Right lobe of liver (tissue), 6 donors: ENCODE measurements around the gene DPY19L1. TPM values are rescaled to one million over a fixed set of nuclear protein-coding genes. Genes with fewer than 3 reads are reported as not detected.
"Not testable (repeated sequence)": the region's sequence is repeated elsewhere in the genome, so short reads cannot be mapped to it uniquely, and the experiment has no call there.

Experiments
- ATAC-seq, 4 donors: fragments of 200-7000 bp; cut with Tn5 transposase; one replicate each; pipeline ENCODE4 v1.9.1; 2020; ENCODE audit warnings: mild to moderate bottlenecking in 4 of 4, moderate library complexity in 4 of 4
- DNase-seq, 3 donors: peaks; one replicate each; pipeline ENCODE4 v3.0.0-alpha.2; 2020
- H3K27ac ChIP-seq, 3 donors: fragments of 200-600 bp; one replicate each; pipeline ENCODE4 v1.8.0; 2022
- H3K27me3 ChIP-seq, 2 donors: fragments of 200-600 bp; one replicate each; pipeline ENCODE4 v1.8.0; 2022
- H3K36me3 ChIP-seq, 4 donors: fragments of 200-600 bp; sonication (generic) in 1 of 4; one replicate each; pipeline versions ENCODE4 v1.5.1 to v1.8.0; 2017 to 2022; ENCODE audit warnings: control low read depth in 1 of 4
- H3K4me1 ChIP-seq, 4 donors: fragments of 200-600 bp; sonication (generic) in 1 of 4; one replicate each; pipeline versions ENCODE4 v1.5.1 to v1.8.0; 2017 to 2022; ENCODE audit warnings: control low read depth in 1 of 4
- H3K4me3 ChIP-seq, 3 donors: fragments of 200-600 bp; one replicate each; pipeline ENCODE4 v1.8.0; 2022
- H3K9me3 ChIP-seq, 4 donors: fragments of 200-600 bp; sonication (generic) in 1 of 4; one replicate each; pipeline versions ENCODE4 v1.5.1 to v1.8.0; 2017 to 2022; ENCODE audit warnings: control low read depth in 1 of 4
- POLR2A ChIP-seq: fragments of 450-650 bp; IDR thresholded peaks from one replicate; pipeline ENCODE4 v1.6.1; 2017; ENCODE audit warnings: antibody characterized with exemption, mild to moderate bottlenecking
- WGBS: methylation state at CpG from one replicate; pipeline ENCODE4 v1.1.6; 2018; ENCODE audit warnings: low coverage, low lambda C conversion rate; ENCODE audit not compliant: insufficient coverage; ENCODE audit errors: missing lambda C conversion rate; 5-methylcytosine and 5-hydroxymethylcytosine counted together
- intact Hi-C, 2 donors: fragments of 100-400 bp; cut with DNase I; formaldehyde crosslinking; loops; one replicate each; pipeline versions ENCODE4 v1.11.2 to v1.14.1; 2022
- long read RNA-seq: library from polyadenylated mRNA; unstranded; transcript quantifications from one replicate; pipeline ENCODE4 v2.0.0, GENCODE V29; 2019
- total RNA-seq, 6 experiments: library from RNA; depleted of rRNA in 2 of 6; stranded (reverse); fragments of >200 nt in 2 of 6; fragmentation: NEBNext Ultra II Directional in 3 of 6; extraction: Animal tissue kit (Norgen Biotek cat#: 25700) in 3 of 6; gene quantifications; one replicate each; pipeline versions ENCODE4 v1.1.0 to v1.2.4, GENCODE V29; 2016 to 2023
- TF ChIP-seq, protein P1 (sequence below), 4 donors: fragments of 200-600 bp in 3 of 4; fragments of 450-650 bp in 1 of 4; IDR thresholded peaks; one replicate each; pipeline versions ENCODE4 v1.5.1 to v1.8.0; 2016 to 2022; ENCODE audit warnings: antibody characterized with exemption in 4 of 4, mild to moderate bottlenecking in 2 of 4
- donor health status: DM: no; HTN: yes; CAD: no.
- donor health status: DM: no; HTN: no; CAD: no.
- donor health status: DM: no; HTN: no; CAD: no.
- donor health status: DM: no; HTN: yes; CAD: no.
- donor health status: DM: no; HTN: yes; CAD: no.

Gene DPY19L1
- 10 to 100 TPM; 14.2 to 23.4 (median 17.3) TPM for total RNA-seq
- long read RNA-seq = 0 reads

DNA sequence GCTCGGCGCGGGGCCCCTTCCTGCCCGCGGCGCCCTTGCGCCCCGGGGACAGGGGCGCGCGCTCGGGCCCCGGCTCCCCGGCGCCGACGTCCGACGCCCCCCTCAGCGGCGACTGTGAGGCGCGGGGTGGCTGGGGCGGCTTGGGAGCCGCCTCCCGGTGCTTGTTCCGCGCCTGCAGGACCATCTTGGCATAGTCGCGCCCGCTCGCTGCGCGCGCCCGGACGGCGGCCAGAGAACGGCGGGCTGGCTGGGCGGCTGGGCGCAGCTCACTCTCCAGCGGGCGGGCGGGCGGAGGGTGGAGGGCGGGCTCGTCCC, at the start of gene DPY19L1:
TSS of gene DPY19L1 (minus strand) at position 275 of the 315 bp plus-strand sequence. CDS start at position 184, 91 bp downstream.
- no CpG with 5 or more reads among the region's 48 CpGs for WGBS
- peak within 1 kb of the TSS; percentile 53 to 75 (median 68) for H3K4me3 ChIP-seq
- intact Hi-C loops = loop anchor here in 1 of 2 donors (10.0 kb wide), 1 partner anchor 212 kb away; no protein-coding TSS in a partner anchor

DNA sequence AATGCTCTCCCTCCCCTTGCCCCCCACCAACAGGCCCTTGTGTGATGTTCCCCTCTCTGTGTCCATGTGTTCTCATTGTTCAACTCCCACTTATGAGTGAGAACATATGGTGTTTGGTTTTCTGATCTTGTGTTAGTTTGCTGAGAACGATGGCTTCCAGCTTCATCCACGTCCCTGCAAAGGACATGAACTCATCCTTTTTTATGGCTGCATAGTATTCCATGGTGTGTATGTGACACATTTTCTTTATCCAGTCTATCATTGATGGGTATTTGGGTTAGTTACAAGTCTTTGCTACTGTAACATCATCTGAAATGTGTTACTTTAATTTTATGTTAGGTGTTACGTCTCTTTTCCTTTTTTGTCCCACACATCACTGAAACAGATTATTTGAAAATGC, 42.2 kb upstream of the DPY19L1 start:
- H3K27ac ChIP-seq, DNase-seq, H3K4me3 ChIP-seq, ATAC-seq, H3K27me3 ChIP-seq, H3K36me3 ChIP-seq, H3K4me1 ChIP-seq, intact Hi-C loops, H3K9me3 ChIP-seq: not testable (repeated sequence)
- 69% methylated on average over 3 of the region's 3 CpGs for WGBS

More for the DNA sequence above, at the start of gene DPY19L1:
- no peaks in the 10 kb centered on the region for H3K9me3 ChIP-seq
- H3K27ac ChIP-seq = peak within 1 kb of the TSS; percentile 66 to 75 (median 72)
- peak; percentile 20 for TF ChIP-seq POLR2A
- TF ChIP-seq, protein P1, sequence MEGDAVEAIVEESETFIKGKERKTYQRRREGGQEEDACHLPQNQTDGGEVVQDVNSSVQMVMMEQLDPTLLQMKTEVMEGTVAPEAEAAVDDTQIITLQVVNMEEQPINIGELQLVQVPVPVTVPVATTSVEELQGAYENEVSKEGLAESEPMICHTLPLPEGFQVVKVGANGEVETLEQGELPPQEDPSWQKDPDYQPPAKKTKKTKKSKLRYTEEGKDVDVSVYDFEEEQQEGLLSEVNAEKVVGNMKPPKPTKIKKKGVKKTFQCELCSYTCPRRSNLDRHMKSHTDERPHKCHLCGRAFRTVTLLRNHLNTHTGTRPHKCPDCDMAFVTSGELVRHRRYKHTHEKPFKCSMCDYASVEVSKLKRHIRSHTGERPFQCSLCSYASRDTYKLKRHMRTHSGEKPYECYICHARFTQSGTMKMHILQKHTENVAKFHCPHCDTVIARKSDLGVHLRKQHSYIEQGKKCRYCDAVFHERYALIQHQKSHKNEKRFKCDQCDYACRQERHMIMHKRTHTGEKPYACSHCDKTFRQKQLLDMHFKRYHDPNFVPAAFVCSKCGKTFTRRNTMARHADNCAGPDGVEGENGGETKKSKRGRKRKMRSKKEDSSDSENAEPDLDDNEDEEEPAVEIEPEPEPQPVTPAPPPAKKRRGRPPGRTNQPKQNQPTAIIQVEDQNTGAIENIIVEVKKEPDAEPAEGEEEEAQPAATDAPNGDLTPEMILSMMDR (IDR thresholded peaks at IDR 0.05) = peak in 1 of 4 donors; percentile 18
- no peaks in the 10 kb centered on the region for H3K36me3 ChIP-seq
- no peaks in the 10 kb centered on the region for H3K27me3 ChIP-seq
- peaks cover 0 to 15% (median 0%) of the 10 kb centered on the region in 4 donors for H3K4me1 ChIP-seq
- no peak for ATAC-seq
- no peak for DNase-seq

DNA sequence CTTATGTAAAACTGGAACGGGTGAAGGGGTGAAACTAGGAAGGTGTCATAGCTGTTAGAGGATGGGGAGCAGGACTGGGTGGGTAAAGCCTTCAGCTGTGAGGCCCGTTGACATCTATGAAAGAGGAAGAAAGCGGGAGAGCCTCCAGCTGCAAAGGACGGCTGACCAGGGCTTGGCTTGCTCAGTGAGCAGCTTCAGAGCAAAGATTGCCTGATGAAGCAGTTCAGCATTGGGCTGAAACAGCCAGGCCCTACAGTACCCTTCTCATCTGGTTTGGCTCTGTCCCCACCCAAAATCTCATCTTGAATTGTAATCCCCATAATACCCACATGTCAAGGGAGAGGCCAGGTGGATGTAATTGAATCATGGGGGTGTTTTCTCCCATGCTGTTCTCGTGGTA, 36.7 kb upstream of the DPY19L1 start:
- H3K36me3 ChIP-seq, ATAC-seq, H3K27me3 ChIP-seq, H3K9me3 ChIP-seq, DNase-seq, intact Hi-C loops, H3K4me1 ChIP-seq, H3K4me3 ChIP-seq, H3K27ac ChIP-seq: not testable (repeated sequence)
- WGBS = 68% methylated on average over 5 of the region's 5 CpGs

DNA sequence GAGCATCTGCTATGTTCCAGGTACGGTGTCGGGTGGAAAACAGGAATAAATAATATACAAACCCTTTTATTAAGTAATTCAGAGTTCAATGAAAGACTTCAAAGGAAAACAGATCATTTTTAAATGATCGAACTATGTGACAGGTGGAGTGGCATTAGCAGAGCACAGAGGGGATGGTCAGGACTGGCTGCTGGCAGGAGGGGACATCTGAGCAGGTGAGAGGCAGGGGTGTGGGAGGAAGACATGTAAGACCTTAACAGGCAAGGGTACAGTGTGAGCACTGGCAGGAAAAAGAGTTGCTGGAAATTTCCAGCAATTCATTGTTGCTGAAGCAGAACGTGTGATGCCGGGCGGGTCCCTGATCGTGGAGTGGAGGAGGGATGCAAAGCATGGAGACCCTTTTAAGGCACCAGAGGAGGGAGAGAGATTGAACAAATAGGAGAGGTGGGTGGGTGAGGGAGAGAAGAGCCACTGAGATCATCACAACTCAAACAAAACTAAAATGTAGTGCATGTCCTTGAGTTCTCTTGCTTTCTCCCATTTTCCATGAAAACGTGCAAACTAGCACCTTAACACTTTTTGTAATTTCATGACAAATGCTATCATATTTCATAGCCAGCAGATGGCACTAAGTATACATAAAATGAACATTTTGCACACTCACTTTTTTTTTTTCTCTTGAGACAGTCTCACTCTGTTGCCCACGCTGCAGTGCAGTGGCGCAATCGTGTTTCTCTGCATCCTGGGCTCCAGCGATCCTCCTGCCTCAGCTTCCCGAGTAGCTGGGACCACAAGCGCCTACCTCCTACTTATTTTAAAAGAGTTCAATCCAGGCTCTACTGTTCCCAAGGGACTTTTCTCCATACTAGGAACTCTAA, 35.9 kb upstream of the DPY19L1 start:
- ATAC-seq (peak; percentile 73 to 95 (median 82)), DNase-seq (peak in 1 of 3 donors; percentile 43)
- H3K4me3 ChIP-seq, H3K9me3 ChIP-seq, H3K27me3 ChIP-seq, H3K36me3 ChIP-seq, H3K27ac ChIP-seq, intact Hi-C loops, H3K4me1 ChIP-seq: not testable (repeated sequence)
- 30% methylated on average over 14 of the region's 14 CpGs for WGBS
- TF ChIP-seq, protein P1 (IDR thresholded peaks at IDR 0.05) = peak in 3 of 4 donors; percentile 37 to 45 (median 43)

DNA sequence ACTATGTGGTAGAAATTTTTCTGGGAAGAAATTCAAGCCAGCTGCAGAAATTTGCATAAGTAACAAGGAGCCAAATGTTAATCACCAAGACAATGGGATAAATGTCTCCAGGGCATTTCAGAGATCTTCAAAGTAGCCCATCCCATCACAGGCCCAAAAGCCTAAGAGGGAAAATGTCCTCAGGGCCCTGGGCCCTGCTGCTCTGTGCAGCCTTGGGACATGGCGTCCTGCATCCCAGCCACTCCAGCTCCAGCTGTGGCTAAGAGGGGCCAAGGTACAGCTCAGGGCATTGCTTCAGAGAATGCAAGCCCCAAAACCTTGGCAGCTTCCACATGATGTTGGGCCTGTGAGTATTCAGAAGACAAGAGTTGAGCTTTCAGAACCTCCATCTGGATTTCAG, 31.8 kb upstream of the DPY19L1 start:
- not testable (repeated sequence) for H3K36me3 ChIP-seq
- no CpG with 5 or more reads among the region's 1 CpG for WGBS

DNA sequence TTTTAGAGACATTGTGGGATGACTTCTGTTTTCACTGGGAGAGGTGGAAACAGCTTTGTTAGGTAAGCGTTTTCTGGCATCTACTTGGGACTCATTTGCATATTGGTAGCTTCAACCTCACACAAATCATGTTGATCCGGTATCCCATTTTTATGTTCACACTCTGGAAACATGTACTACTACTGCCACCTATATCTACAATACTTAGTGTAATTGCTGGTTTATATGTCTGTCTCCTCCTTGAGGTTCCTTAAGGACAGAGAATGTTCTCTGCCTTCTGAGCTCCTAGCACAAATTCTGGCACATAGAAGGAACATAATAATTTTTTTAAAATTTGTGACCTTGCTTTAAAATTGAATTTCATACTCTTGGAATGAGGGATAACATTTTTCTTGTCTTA, 28.1 kb upstream of the DPY19L1 start:
- H3K36me3 ChIP-seq, ATAC-seq, H3K4me1 ChIP-seq, H3K4me3 ChIP-seq, DNase-seq, H3K9me3 ChIP-seq, H3K27ac ChIP-seq, H3K27me3 ChIP-seq, intact Hi-C loops: not testable (repeated sequence)
- 53% methylated on average over 2 of the region's 2 CpGs for WGBS

More for the DNA sequence above, 31.8 kb upstream of the DPY19L1 start:
- H3K27me3 ChIP-seq, H3K9me3 ChIP-seq, H3K27ac ChIP-seq, ATAC-seq, intact Hi-C loops, H3K4me1 ChIP-seq, DNase-seq, H3K4me3 ChIP-seq: not testable (repeated sequence)

DNA sequence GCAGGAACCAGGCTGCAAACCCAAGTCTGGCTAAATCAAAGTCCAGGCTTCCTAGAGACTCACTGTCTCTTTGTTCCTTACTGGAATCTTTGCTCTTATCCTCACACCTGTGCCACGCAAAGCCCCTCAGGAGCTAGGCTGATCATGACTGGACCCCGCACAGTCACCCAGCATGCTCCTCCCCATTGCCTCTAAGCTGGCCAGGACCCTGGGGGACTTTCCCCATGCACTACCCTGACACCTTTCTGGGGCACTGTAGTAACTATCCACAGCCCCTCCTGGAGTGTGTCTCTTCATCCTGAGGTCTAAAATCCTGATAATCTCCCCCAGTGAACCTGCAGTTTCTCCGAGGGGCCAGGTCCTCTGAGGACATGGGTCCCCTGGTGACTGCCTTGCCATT, 21.3 kb upstream of the DPY19L1 start:
- H3K27ac ChIP-seq, H3K36me3 ChIP-seq, H3K4me3 ChIP-seq, H3K27me3 ChIP-seq, ATAC-seq, H3K9me3 ChIP-seq, DNase-seq, H3K4me1 ChIP-seq, intact Hi-C loops: not testable (repeated sequence)
- WGBS = no CpG with 5 or more reads among the region's 3 CpGs

DNA sequence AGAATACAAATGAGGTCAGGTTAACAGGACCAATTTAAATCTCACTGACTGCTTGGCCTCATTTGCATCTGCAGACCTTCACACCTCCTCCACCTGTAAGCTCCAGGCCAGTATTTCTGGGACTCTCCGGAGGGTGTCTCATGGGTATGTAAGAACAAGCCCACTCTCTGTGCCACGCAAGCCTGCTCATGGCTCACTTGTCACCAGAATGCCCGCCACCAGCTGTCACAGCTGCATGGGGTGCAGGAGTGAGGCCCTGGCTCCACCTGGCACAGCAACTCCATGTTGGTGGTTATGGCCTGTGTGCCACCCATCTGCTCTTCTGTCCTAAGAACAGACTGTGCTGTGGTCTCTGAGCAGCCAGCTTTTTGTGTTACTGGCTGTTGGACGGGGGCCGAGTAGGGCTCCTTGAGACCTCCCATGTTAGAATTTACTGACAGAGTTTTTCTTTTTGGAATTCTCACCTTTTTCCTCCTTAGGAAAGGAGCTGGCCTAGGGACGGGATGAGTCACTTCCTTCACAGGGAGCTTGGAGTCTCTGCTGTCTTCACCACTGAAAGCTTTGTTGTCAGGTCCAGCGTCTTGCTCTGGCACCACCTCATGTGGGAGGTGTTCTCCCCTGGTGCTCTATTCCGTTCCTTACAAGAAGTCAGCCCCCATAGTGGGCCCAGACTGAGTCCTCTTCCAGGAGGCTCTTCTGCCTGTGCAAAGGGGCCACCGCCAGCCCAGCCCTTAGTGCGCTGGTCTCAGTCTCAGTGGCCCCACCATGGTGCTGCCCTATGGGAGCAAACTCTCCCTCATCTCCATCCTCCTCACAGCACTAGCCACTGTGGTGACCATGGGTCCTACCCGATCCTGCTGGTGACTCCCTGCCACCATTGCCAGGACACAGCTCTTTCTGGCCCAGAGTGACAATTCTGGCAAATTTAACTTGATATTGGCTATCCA, 20.5 kb upstream of the DPY19L1 start:
- H3K9me3 ChIP-seq, H3K36me3 ChIP-seq, H3K27me3 ChIP-seq, ATAC-seq, DNase-seq, H3K27ac ChIP-seq, intact Hi-C loops, H3K4me1 ChIP-seq, H3K4me3 ChIP-seq: not testable (repeated sequence)
- WGBS = 87% methylated on average over 3 of the region's 11 CpGs
